Anterior cingulate cortex (tissue), 58 donors: Measurements from ENCODE around the gene DAZAP2.
A peak's percentile ranks its signal among the peaks of the same experiment; 100 is the strongest.

Experiments used
- DNase-seq, 58 donors: peaks; one replicate each; lab custom pipeline; 2025; lab: John Stamatoyannopoulos, UW

The DAZAP2 gene

DNA sequence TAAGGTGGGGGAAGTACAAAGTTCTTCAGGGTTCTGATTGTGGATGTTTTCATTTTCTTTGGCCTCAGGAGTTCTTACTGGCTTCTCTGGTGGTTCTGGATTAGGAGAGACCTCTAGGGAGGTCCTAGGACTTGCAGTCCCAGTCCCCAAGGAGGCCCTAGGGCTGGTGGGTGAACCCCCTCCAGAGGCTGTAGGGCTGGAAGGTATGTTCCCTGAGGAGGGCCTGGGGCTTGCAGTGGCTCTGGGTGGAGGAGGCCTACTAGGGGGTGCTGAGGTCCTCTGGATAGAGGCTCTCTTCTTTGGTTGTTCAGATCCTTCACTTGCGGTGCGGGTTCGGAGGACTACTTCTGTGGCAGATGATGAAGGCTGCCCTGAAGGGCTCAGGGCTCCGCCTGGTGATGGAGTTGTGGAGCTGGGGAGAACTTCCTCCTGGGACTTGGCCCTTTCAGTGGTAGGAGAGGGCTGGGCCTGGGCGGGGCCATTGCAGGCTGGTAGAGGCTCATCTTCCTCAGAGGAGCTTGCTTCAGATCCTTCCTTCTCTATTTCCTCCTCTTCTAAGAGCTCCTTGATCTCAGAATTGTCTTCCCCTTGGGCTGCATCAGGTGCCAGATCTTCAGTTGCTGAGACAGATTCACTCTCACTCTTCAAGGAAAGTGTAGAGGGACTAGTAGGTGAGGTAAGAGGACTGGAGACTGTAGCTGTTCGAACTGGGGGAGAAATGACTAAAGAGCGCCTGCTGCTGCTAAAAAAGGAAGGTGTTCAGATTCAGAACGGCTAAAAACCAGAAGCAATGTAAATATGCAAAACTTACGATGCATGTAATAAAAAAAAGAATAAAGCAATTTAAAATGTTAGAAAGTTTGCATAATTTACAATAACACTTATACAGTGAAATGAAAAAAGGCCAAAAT is 53.2 kb downstream of the DAZAP2 start:
- peak in 13 of 58 donors; percentile 3 to 13 (median 9) for DNase-seq
